Measurements from ENCODE around the gene TCAIM.

The TCAIM gene

DNA sequence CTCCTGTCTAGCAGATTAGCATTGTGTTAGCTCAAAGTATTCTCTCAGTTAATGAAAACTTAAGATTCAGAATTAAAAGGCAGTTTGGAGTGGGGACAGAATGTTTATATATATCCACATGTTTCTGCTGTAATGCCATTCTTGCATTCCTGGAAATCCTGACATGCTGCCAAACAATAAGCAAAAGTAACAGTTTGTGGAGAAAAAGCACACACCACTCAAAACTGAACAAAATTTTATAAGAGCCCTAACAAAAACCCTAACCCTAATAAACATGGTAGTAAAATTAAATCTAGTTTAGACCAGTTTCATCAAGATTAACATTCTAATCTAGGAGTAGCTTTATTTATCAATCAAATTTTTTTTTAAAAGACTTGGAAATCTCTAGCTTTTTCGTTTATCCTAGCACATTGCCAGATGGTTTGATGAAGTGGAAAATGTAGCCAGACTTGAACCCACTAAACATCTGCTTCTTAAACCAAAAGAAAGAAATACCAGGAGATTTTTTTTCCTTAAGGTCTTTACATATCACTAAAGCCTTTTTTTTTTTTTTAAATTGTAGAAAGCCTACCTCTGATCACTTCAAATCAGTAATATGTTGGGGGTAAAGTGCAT is 3.7 kb downstream of the TCAIM start:
- TF ChIP-seq TEAD4 (IDR thresholded peaks at IDR 0.05) (peak; percentile 49; the same call in 1 of the 2 replicates), CEBPB (IDR thresholded peaks at IDR 0.05) (no peak), EP300 (IDR thresholded peaks at IDR 0.05; ENCODE audit: borderline replicate concordance) (no peak), NFIC (IDR thresholded peaks at IDR 0.05) (no peak)

DNA sequence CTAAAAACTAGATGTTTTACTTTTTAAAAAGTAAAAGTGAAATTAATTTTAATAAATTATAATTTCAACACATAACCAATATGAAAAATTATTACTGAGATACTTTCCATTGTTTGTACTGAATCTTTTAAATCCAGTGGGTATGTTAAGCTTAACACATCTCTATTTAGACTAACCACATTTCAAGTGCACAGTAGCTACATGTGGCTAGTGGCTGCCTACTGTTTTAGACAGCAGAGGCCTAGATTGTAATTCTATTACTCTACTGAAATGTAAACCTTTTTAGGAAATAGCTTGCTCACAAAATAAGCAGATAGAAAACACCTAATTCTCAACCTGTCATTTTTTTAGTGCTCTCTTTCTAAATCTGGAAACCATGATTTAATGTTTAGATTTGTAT is 4.9 kb downstream of the TCAIM start:
- TF ChIP-seq CEBPB (IDR thresholded peaks at IDR 0.05), result no peak
- TF ChIP-seq TEAD4 (IDR thresholded peaks at IDR 0.05), result no peak
- TF ChIP-seq TCF12 (IDR thresholded peaks at IDR 0.05; ENCODE audit: low read depth), result no peak
- TF ChIP-seq, protein P1, sequence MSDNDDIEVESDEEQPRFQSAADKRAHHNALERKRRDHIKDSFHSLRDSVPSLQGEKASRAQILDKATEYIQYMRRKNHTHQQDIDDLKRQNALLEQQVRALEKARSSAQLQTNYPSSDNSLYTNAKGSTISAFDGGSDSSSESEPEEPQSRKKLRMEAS (IDR thresholded peaks at IDR 0.05), result no peak
- TF ChIP-seq EP300 (IDR thresholded peaks at IDR 0.05; ENCODE audit: borderline replicate concordance), result no peak
- no peak for TF ChIP-seq ZBTB7A (IDR thresholded peaks at IDR 0.05; ENCODE audit: low read depth)
- no peak for TF ChIP-seq RAD21 (IDR thresholded peaks at IDR 0.05; ENCODE audit: low read depth)
- TF ChIP-seq CREB1 (IDR thresholded peaks at IDR 0.05; ENCODE audit: low read depth), result no peak
- TF ChIP-seq EGR1 (IDR thresholded peaks at IDR 0.05), result no peak
- TF ChIP-seq FOXM1 (IDR thresholded peaks at IDR 0.05; ENCODE audit: borderline replicate concordance, low read depth), result no peak
- TF ChIP-seq YY1 (IDR thresholded peaks at IDR 0.05; ENCODE audit: low read depth), result no peak
- no peak for TF ChIP-seq TAF1 (IDR thresholded peaks at IDR 0.05; ENCODE audit: low read depth)
- TF ChIP-seq, protein P2, sequence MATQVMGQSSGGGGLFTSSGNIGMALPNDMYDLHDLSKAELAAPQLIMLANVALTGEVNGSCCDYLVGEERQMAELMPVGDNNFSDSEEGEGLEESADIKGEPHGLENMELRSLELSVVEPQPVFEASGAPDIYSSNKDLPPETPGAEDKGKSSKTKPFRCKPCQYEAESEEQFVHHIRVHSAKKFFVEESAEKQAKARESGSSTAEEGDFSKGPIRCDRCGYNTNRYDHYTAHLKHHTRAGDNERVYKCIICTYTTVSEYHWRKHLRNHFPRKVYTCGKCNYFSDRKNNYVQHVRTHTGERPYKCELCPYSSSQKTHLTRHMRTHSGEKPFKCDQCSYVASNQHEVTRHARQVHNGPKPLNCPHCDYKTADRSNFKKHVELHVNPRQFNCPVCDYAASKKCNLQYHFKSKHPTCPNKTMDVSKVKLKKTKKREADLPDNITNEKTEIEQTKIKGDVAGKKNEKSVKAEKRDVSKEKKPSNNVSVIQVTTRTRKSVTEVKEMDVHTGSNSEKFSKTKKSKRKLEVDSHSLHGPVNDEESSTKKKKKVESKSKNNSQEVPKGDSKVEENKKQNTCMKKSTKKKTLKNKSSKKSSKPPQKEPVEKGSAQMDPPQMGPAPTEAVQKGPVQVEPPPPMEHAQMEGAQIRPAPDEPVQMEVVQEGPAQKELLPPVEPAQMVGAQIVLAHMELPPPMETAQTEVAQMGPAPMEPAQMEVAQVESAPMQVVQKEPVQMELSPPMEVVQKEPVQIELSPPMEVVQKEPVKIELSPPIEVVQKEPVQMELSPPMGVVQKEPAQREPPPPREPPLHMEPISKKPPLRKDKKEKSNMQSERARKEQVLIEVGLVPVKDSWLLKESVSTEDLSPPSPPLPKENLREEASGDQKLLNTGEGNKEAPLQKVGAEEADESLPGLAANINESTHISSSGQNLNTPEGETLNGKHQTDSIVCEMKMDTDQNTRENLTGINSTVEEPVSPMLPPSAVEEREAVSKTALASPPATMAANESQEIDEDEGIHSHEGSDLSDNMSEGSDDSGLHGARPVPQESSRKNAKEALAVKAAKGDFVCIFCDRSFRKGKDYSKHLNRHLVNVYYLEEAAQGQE (IDR thresholded peaks at IDR 0.05; ENCODE audit: low read depth), result no peak
- TF ChIP-seq, protein P3, sequence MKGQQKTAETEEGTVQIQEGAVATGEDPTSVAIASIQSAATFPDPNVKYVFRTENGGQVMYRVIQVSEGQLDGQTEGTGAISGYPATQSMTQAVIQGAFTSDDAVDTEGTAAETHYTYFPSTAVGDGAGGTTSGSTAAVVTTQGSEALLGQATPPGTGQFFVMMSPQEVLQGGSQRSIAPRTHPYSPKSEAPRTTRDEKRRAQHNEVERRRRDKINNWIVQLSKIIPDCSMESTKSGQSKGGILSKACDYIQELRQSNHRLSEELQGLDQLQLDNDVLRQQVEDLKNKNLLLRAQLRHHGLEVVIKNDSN (IDR thresholded peaks at IDR 0.05), result no peak
- no peak for TF ChIP-seq NFIC (IDR thresholded peaks at IDR 0.05)

DNA sequence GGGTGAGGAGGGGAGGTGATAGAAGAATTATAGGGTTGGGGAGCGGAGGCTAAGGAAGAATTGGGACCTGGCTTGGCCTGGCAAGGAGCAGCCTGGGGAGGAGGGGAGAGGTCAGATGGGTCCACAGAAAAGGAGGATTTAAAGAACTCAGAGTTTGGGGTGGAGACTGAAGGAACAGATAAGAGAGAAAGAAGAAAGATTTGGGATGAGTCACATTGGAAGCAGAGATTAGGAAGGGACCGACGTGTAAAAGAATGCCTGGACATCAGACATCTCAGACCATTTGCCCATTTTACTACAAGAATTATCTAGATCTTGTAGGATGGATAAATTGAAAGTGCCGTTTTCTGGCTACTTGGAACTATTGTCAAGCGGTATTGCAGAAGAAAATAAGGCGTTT is 10.4 kb downstream of the TCAIM start:
- TF ChIP-seq, protein P1 (IDR thresholded peaks at IDR 0.05), result no peak
- TF ChIP-seq TEAD4 (IDR thresholded peaks at IDR 0.05) (no peak), TAF1 (IDR thresholded peaks at IDR 0.05; ENCODE audit: low read depth) (no peak), NFIC (IDR thresholded peaks at IDR 0.05) (no peak), YY1 (IDR thresholded peaks at IDR 0.05; ENCODE audit: low read depth) (no peak), EP300 (IDR thresholded peaks at IDR 0.05; ENCODE audit: borderline replicate concordance) (no peak), CREB1 (IDR thresholded peaks at IDR 0.05; ENCODE audit: low read depth) (no peak), EGR1 (IDR thresholded peaks at IDR 0.05) (no peak), RAD21 (IDR thresholded peaks at IDR 0.05; ENCODE audit: low read depth) (no peak)
- TF ChIP-seq, protein P3 (IDR thresholded peaks at IDR 0.05), result no peak
- TF ChIP-seq, protein P2 (IDR thresholded peaks at IDR 0.05; ENCODE audit: low read depth), result no peak

DNA sequence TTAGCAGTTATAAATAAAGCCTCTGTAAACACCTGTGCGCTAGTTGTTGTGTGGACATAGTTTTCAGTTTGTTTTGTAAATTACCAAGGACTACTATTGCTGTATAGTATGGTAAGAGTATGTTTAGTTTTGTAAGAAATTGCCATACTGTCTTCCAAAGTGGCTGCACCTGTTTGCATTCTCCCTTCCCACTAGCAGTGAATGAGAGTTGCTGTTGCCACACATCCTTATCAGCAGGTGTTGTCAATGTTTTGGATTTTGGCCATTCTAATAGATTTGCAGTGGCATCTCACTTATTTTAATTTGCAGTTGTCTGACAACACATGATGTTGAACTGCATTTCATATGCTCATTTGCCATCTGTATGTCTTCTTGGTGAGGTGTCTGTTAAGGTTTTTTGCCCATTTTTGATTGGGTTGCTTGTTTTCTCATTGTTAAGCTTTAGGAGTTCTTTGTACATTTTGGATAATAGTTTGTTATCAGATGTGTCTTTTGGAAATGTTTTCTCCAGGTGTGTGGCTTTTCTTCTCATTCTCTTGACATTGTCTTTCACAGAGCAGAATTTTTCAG is 14.9 kb downstream of the TCAIM start:
- no peak for TF ChIP-seq TAF1 (IDR thresholded peaks at IDR 0.05; ENCODE audit: low read depth)
- TF ChIP-seq NFIC (IDR thresholded peaks at IDR 0.05), result no peak
- TF ChIP-seq EP300 (IDR thresholded peaks at IDR 0.05; ENCODE audit: borderline replicate concordance), result no peak
- no peak for TF ChIP-seq TCF12 (IDR thresholded peaks at IDR 0.05; ENCODE audit: low read depth)
- TF ChIP-seq, protein P1 (IDR thresholded peaks at IDR 0.05), result no peak
- TF ChIP-seq YY1 (IDR thresholded peaks at IDR 0.05; ENCODE audit: low read depth), result no peak
- no peak for TF ChIP-seq CREB1 (IDR thresholded peaks at IDR 0.05; ENCODE audit: low read depth)
- no peak for TF ChIP-seq RAD21 (IDR thresholded peaks at IDR 0.05; ENCODE audit: low read depth)
- no peak for TF ChIP-seq ZBTB7A (IDR thresholded peaks at IDR 0.05; ENCODE audit: low read depth)
- TF ChIP-seq, protein P2 (IDR thresholded peaks at IDR 0.05; ENCODE audit: low read depth), result no peak
- no peak for TF ChIP-seq EGR1 (IDR thresholded peaks at IDR 0.05)
- no peak for TF ChIP-seq CEBPB (IDR thresholded peaks at IDR 0.05)
- TF ChIP-seq FOXM1 (IDR thresholded peaks at IDR 0.05; ENCODE audit: borderline replicate concordance, low read depth), result no peak
- TF ChIP-seq TEAD4 (IDR thresholded peaks at IDR 0.05), result no peak
- TF ChIP-seq, protein P3 (IDR thresholded peaks at IDR 0.05), result no peak
